Large intestine (tissue), 3 donors: Measurements from ENCODE around the gene ZNF611. TPM values are rescaled to one million over a fixed set of nuclear protein-coding genes. Genes with fewer than 3 reads are reported as not detected.
"Not testable (repeated sequence)": the region's sequence is repeated elsewhere in the genome, so short reads cannot be mapped to it uniquely, and the experiment has no call there.

Experiments
- DNase-seq, 2 donors: peaks; one replicate each; pipeline versions ENCODE4 v3.0.0 to v3.0.0-alpha.2; 2013
- H3K27ac ChIP-seq: one replicate; pipeline ENCODE4 v1.5.1; 2013; ENCODE audit warnings: low read length
- H3K27me3 ChIP-seq: 2 replicates; pipeline ENCODE4 v1.6.1; 2013; ENCODE audit warnings: low read length; ENCODE audit not compliant: control insufficient read depth, insufficient read depth
- H3K36me3 ChIP-seq: 2 replicates; pipeline ENCODE4 v1.6.1; 2013; ENCODE audit warnings: low read length; ENCODE audit not compliant: control insufficient read depth, insufficient read depth
- H3K4me1 ChIP-seq: one replicate; pipeline ENCODE4 v1.6.1; 2013; ENCODE audit warnings: low read length; ENCODE audit not compliant: control insufficient read depth, insufficient read depth
- H3K4me3 ChIP-seq: one replicate; pipeline ENCODE4 v1.5.1; 2013; ENCODE audit warnings: low read length
- H3K9me3 ChIP-seq: one replicate; pipeline ENCODE4 v1.6.1; 2013; ENCODE audit warnings: mild to moderate bottlenecking, low read depth, low read length, moderate library complexity; ENCODE audit not compliant: control insufficient read depth
- WGBS: methylation state at CpG from one replicate; pipeline ENCODE4 v1.1.5; 2013; ENCODE audit warnings: low lambda C conversion rate; ENCODE audit not compliant: insufficient coverage; 5-methylcytosine and 5-hydroxymethylcytosine counted together
- polyA plus RNA-seq: library from polyadenylated mRNA; unstranded; fragments of 120-200 nt; gene quantifications from one replicate; pipeline ENCODE4 v1.2.1, GENCODE V29; 2013

Gene ZNF611
- polyA plus RNA-seq, 1 donor, result 13.4 TPM

- no CpG with 5 or more reads among the region's 1 CpG for WGBS
- Histone ChIP-seq H3K27me3 (no peaks in the 10 kb centered on the region), H3K27ac (no peak overlapping the region), H3K9me3 (no peaks in the 10 kb centered on the region), H3K36me3 (no peaks in the 10 kb centered on the region), H3K4me3 (no peak overlapping the region), H3K4me1 (peaks cover 5% of the 10 kb centered on the region)
- no peak for DNase-seq
These were observed 38.8 kb downstream of the ZNF611 start for GRCh38 chr19:52695996-52696395.

- no CpG with 5 or more reads among the region's 11 CpGs for WGBS
- no peak overlapping the region for H3K4me3 ChIP-seq
- no peaks in the 10 kb centered on the region for H3K36me3 ChIP-seq
- DNase-seq, result no peak
- H3K9me3 ChIP-seq, result no peaks in the 10 kb centered on the region
- H3K27me3 ChIP-seq, result no peaks in the 10 kb centered on the region
- peaks cover 6% of the 10 kb centered on the region for H3K4me1 ChIP-seq
- no peak overlapping the region for H3K27ac ChIP-seq
These were observed 39.9 kb downstream of the ZNF611 start for GRCh38 chr19:52694921-52695320.

- no CpG with 5 or more reads among the region's 3 CpGs for WGBS
- not testable (repeated sequence) for H3K4me1 ChIP-seq, H3K27ac ChIP-seq, DNase-seq, H3K9me3 ChIP-seq, H3K4me3 ChIP-seq, H3K27me3 ChIP-seq, H3K36me3 ChIP-seq
These were observed 40.6 kb downstream of the ZNF611 start for GRCh38 chr19:52694281-52694680.

- DNase-seq, result no peak
- H3K9me3 ChIP-seq, result no peaks in the 10 kb centered on the region
- no peaks in the 10 kb centered on the region for H3K36me3 ChIP-seq
- H3K27me3 ChIP-seq, result no peaks in the 10 kb centered on the region
- H3K4me3 ChIP-seq, result no peak overlapping the region
- no peak overlapping the region for H3K27ac ChIP-seq
- peaks cover 12% of the 10 kb centered on the region for H3K4me1 ChIP-seq
- no CpG with 5 or more reads among the region's 8 CpGs for WGBS
These were observed 42.3 kb downstream of the ZNF611 start for GRCh38 chr19:52692431-52693008.

- no peak overlapping the region for H3K27ac ChIP-seq
- WGBS, result no CpG with 5 or more reads among the region's 2 CpGs
- peaks cover 12% of the 10 kb centered on the region for H3K4me1 ChIP-seq
- no peak for DNase-seq
- H3K27me3 ChIP-seq, result no peaks in the 10 kb centered on the region
- H3K36me3 ChIP-seq, result no peaks in the 10 kb centered on the region
- no peak overlapping the region for H3K4me3 ChIP-seq
- H3K9me3 ChIP-seq, result no peaks in the 10 kb centered on the region
These were observed 43.1 kb downstream of the ZNF611 start for GRCh38 chr19:52691737-52692136.

GRCh38 chr19:52691215-52691610 lies 43.6 kb downstream of the ZNF611 start:
- Histone ChIP-seq H3K27me3 (no peaks in the 10 kb centered on the region), H3K9me3 (no peaks in the 10 kb centered on the region), H3K36me3 (no peaks in the 10 kb centered on the region), H3K27ac (peak overlapping the region; percentile 68), H3K4me1 (peaks cover 12% of the 10 kb centered on the region), H3K4me3 (peak overlapping the region; percentile 84)
- DNase-seq, result no peak
- 40% methylated on average over 1 of the region's 15 CpGs for WGBS

GRCh38 chr19:52690369-52691214 lies 44.3 kb downstream of the ZNF611 start:
- Histone ChIP-seq H3K4me1 (peaks cover 12% of the 10 kb centered on the region), H3K27ac (peak overlapping the region; percentile 84), H3K27me3 (no peaks in the 10 kb centered on the region), H3K4me3 (peak overlapping the region; percentile 84), H3K36me3 (no peaks in the 10 kb centered on the region), H3K9me3 (no peaks in the 10 kb centered on the region)
- peak; percentile 83 to 90 for DNase-seq
- WGBS, result 0% methylated on average over 1 of the region's 47 CpGs

GRCh38 chr19:52689843-52690368 lies 44.9 kb downstream of the ZNF611 start:
- Histone ChIP-seq H3K4me3 (peak overlapping the region; percentile 84), H3K4me1 (peaks cover 12% of the 10 kb centered on the region), H3K36me3 (no peaks in the 10 kb centered on the region), H3K27ac (peak overlapping the region; percentile 84), H3K9me3 (no peaks in the 10 kb centered on the region), H3K27me3 (no peaks in the 10 kb centered on the region)
- DNase-seq, result peak; percentile 32 to 65
- 0% methylated on average over 9 of the region's 32 CpGs for WGBS

GRCh38 chr19:52688925-52689796 lies 45.7 kb downstream of the ZNF611 start:
- Histone ChIP-seq H3K27ac (peak overlapping the region; percentile 84), H3K4me3 (peak overlapping the region; percentile 84), H3K4me1 (peaks cover 12% of the 10 kb centered on the region)
- not testable (repeated sequence) for H3K36me3 ChIP-seq, H3K9me3 ChIP-seq, H3K27me3 ChIP-seq
- WGBS, result 0% methylated on average over 1 of the region's 6 CpGs
- DNase-seq, result peak; percentile 30 to 64

- no peak for DNase-seq
- peaks cover 12% of the 10 kb centered on the region for H3K4me1 ChIP-seq
These were observed 46.5 kb downstream of the ZNF611 start for GRCh38 chr19:52688335-52688734.

More at GRCh38 chr19:52688335-52688734, 46.5 kb downstream of the ZNF611 start:
- H3K4me3 ChIP-seq, result no peak overlapping the region
- H3K9me3 ChIP-seq, result no peaks in the 10 kb centered on the region
- no peak overlapping the region for H3K27ac ChIP-seq
- peaks cover 2% of the 10 kb centered on the region for H3K36me3 ChIP-seq
- H3K27me3 ChIP-seq, result no peaks in the 10 kb centered on the region
- WGBS, result 92% methylated on average over 2 of the region's 2 CpGs
